Measurements from ENCODE around the gene PRIM2.
"Not testable (repeated sequence)": the region's sequence is repeated elsewhere in the genome, so short reads cannot be mapped to it uniquely, and the experiment has no call there.

Gene PRIM2

GRCh38 chr6:57444787-57445186 is 127.4 kb downstream of the PRIM2 start:
- not testable (repeated sequence) for H3K27ac ChIP-seq (replicated peaks); H3K27me3 ChIP-seq (ENCODE audit: insufficient read depth, poor library complexity, severe bottlenecking); DNase-seq (ENCODE audit: low read depth in 1 of 2, low spot score in 1 of 2); H3K4me3 ChIP-seq (replicated peaks; ENCODE audit: insufficient read depth, low read length)

- H3K4me3 ChIP-seq (replicated peaks; ENCODE audit: insufficient read depth, low read length); DNase-seq (ENCODE audit: low read depth in 1 of 2, low spot score in 1 of 2); H3K27ac ChIP-seq (replicated peaks); H3K27me3 ChIP-seq (ENCODE audit: insufficient read depth, poor library complexity, severe bottlenecking): not testable (repeated sequence)
These were observed 127.9 kb downstream of the PRIM2 start for GRCh38 chr6:57445379-57445778.

GRCh38 chr6:57445790-57446468 is 128.5 kb downstream of the PRIM2 start:
- DNase-seq (ENCODE audit: low read depth in 1 of 2, low spot score in 1 of 2); H3K27me3 ChIP-seq (ENCODE audit: insufficient read depth, poor library complexity, severe bottlenecking); H3K4me3 ChIP-seq (replicated peaks; ENCODE audit: insufficient read depth, low read length); H3K27ac ChIP-seq (replicated peaks): not testable (repeated sequence)

- not testable (repeated sequence) for H3K4me3 ChIP-seq (replicated peaks; ENCODE audit: insufficient read depth, low read length); DNase-seq (ENCODE audit: low read depth in 1 of 2, low spot score in 1 of 2); H3K27me3 ChIP-seq (ENCODE audit: insufficient read depth, poor library complexity, severe bottlenecking); H3K27ac ChIP-seq (replicated peaks)
These were observed 132.2 kb downstream of the PRIM2 start for GRCh38 chr6:57449496-57450066.

GRCh38 chr6:57459781-57460180 is 142.4 kb downstream of the PRIM2 start:
- not testable (repeated sequence) for H3K27ac ChIP-seq (replicated peaks); H3K27me3 ChIP-seq (ENCODE audit: insufficient read depth, poor library complexity, severe bottlenecking); DNase-seq (ENCODE audit: low read depth in 1 of 2, low spot score in 1 of 2); H3K4me3 ChIP-seq (replicated peaks; ENCODE audit: insufficient read depth, low read length)

- DNase-seq (ENCODE audit: low read depth in 1 of 2, low spot score in 1 of 2); H3K27me3 ChIP-seq (ENCODE audit: insufficient read depth, poor library complexity, severe bottlenecking); H3K4me3 ChIP-seq (replicated peaks; ENCODE audit: insufficient read depth, low read length); H3K27ac ChIP-seq (replicated peaks): not testable (repeated sequence)
These were observed 143.6 kb downstream of the PRIM2 start for GRCh38 chr6:57461022-57461421.

- not testable (repeated sequence) for DNase-seq (ENCODE audit: low read depth in 1 of 2, low spot score in 1 of 2); H3K27me3 ChIP-seq (ENCODE audit: insufficient read depth, poor library complexity, severe bottlenecking); H3K4me3 ChIP-seq (replicated peaks; ENCODE audit: insufficient read depth, low read length); H3K27ac ChIP-seq (replicated peaks)
These were observed 146.4 kb downstream of the PRIM2 start for GRCh38 chr6:57463809-57464208.

GRCh38 chr6:57465968-57466367 is 148.5 kb downstream of the PRIM2 start:
- not testable (repeated sequence) for H3K27me3 ChIP-seq (ENCODE audit: insufficient read depth, poor library complexity, severe bottlenecking); DNase-seq (ENCODE audit: low read depth in 1 of 2, low spot score in 1 of 2); H3K27ac ChIP-seq (replicated peaks); H3K4me3 ChIP-seq (replicated peaks; ENCODE audit: insufficient read depth, low read length)

GRCh38 chr6:57469072-57469471 is 151.6 kb downstream of the PRIM2 start:
- Histone ChIP-seq H3K4me3 (replicated peaks; ENCODE audit: insufficient read depth, low read length) (no peak overlapping the region), H3K27me3 (ENCODE audit: insufficient read depth, poor library complexity, severe bottlenecking) (no peaks in the 10 kb centered on the region), H3K27ac (replicated peaks) (no peak overlapping the region)
- TF ChIP-seq GABPA (IDR thresholded peaks at IDR 0.05; ENCODE audit: low read depth) (no peak), SPI1 (IDR thresholded peaks at IDR 0.05; ENCODE audit: borderline replicate concordance, low read depth) (no peak), CTCF (IDR thresholded peaks at IDR 0.05; ENCODE audit: insufficient read depth, low read length) (no peak), REST (IDR thresholded peaks at IDR 0.05; ENCODE audit: insufficient replicate concordance, low read depth) (no peak), POLR2AphosphoS5 (IDR thresholded peaks at IDR 0.05; ENCODE audit: low read depth) (no peak)
- no peak for DNase-seq (ENCODE audit: low read depth in 1 of 2, low spot score in 1 of 2)

- not testable (repeated sequence) for H3K27ac ChIP-seq (replicated peaks); H3K4me3 ChIP-seq (replicated peaks; ENCODE audit: insufficient read depth, low read length); DNase-seq (ENCODE audit: low read depth in 1 of 2, low spot score in 1 of 2); H3K27me3 ChIP-seq (ENCODE audit: insufficient read depth, poor library complexity, severe bottlenecking)
These were observed 152.7 kb downstream of the PRIM2 start for GRCh38 chr6:57470148-57470547.

GRCh38 chr6:57471314-57471864 is 154.0 kb downstream of the PRIM2 start:
- not testable (repeated sequence) for H3K27me3 ChIP-seq (ENCODE audit: insufficient read depth, poor library complexity, severe bottlenecking); H3K4me3 ChIP-seq (replicated peaks; ENCODE audit: insufficient read depth, low read length); DNase-seq (ENCODE audit: low read depth in 1 of 2, low spot score in 1 of 2); H3K27ac ChIP-seq (replicated peaks)
